GM06990 (cell line): ENCODE results near the gene GNAS.

ENCODE experiments used
- DNase-seq: peaks from one replicate; pipeline ENCODE4 v3.0.0-alpha.2; 2011; ENCODE audit not compliant: insufficient read length; ENCODE audit errors: extremely low read depth
- H3K27me3 ChIP-seq: replicated peaks from 2 replicates; pipeline ENCODE4 v1.6.0; 2011; ENCODE audit warnings: low read length; ENCODE audit not compliant: control insufficient read depth, insufficient read depth
- H3K36me3 ChIP-seq: 2 replicates; pipeline ENCODE4 v1.5.1; 2011; ENCODE audit warnings: low read length; ENCODE audit not compliant: control insufficient read depth, insufficient read depth
- H3K4me3 ChIP-seq: replicated peaks from 2 replicates; pipeline ENCODE4 v1.5.1; 2011; ENCODE audit warnings: low read depth, mild to moderate bottlenecking, control low read depth, low read length
- CTCF ChIP-seq: IDR thresholded peaks from 2 replicates; pipeline ENCODE4 v1.5.1; 2011; ENCODE audit warnings: low read length, control low read depth, mild to moderate bottlenecking, inconsistent platforms; ENCODE audit not compliant: insufficient read depth, poor library complexity, severe bottlenecking

Gene GNAS

DNA sequence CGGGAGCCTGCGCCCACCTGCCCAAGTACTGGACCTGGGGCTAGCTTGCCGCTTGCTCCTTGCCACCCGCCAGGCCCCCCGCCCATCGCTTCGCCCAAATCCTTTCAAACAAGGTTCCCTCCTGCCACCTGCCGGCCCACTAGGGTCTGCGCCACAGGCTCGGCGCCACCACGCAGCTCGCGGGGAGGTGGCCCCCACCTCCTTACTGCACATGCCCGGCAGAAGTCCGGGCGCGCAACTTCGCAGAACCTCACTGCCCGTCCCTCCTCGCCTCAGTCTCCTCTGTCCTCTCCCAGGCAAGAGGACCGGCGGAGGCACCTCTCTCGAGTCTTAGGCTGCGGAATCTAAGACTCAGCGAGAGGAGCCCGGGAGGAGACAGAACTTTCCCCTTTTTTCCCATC, 13.0 kb upstream of the GNAS start:
- no peaks in the 10 kb centered on the region for H3K36me3 ChIP-seq
- H3K4me3 ChIP-seq: no peak overlapping the region
- peak; percentile 41 for DNase-seq
- H3K27me3 ChIP-seq: no peaks in the 10 kb centered on the region; the same call in 1 of the 2 replicates
- TF ChIP-seq CTCF: peak; percentile 39

- H3K27me3 ChIP-seq: no peaks in the 10 kb centered on the region; the same call in 1 of the 2 replicates
- DNase-seq: no peak
- H3K36me3 ChIP-seq: no peaks in the 10 kb centered on the region
- H3K4me3 ChIP-seq: no peak overlapping the region
- TF ChIP-seq CTCF: no peak
These were observed 12.3 kb upstream of the GNAS start for GRCh38 chr20:58839991-58840747.

- peak; percentile 18 for DNase-seq
- no peaks in the 10 kb centered on the region for H3K36me3 ChIP-seq
These were observed 11.5 kb upstream of the GNAS start for GRCh38 chr20:58840816-58841538.

GRCh38 chr20:58841539-58842264, 10.8 kb upstream of the GNAS start:
- Histone ChIP-seq H3K36me3 (no peaks in the 10 kb centered on the region), H3K4me3 (no peak overlapping the region), H3K27me3 (no peaks in the 10 kb centered on the region; the same call in none of the 2 replicates)
- no peak for DNase-seq
- TF ChIP-seq CTCF: no peak

More at GRCh38 chr20:58840816-58841538, 11.5 kb upstream of the GNAS start:
- TF ChIP-seq CTCF: no peak
- Histone ChIP-seq H3K27me3 (no peaks in the 10 kb centered on the region; the same call in 1 of the 2 replicates), H3K4me3 (no peak overlapping the region)

DNA sequence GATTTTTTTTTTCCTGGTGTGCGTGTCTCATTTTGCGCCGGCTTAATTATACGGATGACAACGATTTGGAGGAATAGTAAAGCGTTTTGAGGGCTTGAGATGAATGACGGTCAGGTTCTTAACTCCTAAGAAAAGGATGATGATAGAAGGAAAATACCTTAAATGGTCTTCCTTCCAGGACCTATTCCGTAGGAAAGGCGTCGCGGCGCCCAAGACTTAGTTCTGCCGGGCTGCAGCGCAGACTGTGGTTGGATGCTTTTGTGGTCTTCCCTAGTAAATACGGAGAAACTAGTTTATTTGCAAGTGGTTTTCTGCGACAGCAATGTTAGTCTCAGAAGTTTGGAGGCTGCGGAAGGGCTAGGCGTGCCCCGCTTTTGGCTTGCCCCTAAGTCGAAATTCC, 10.2 kb upstream of the GNAS start:
- H3K27me3 ChIP-seq: no peaks in the 10 kb centered on the region; the same call in none of the 2 replicates
- H3K36me3 ChIP-seq: no peaks in the 10 kb centered on the region
- no peak for DNase-seq
- H3K4me3 ChIP-seq: no peak overlapping the region
- no peak for TF ChIP-seq CTCF
